Measurements from ENCODE around the gene FGD6. TPM values are rescaled to one million over a fixed set of nuclear protein-coding genes. Genes with fewer than 3 reads are reported as not detected.

FGD6 gene
- polyA plus RNA-seq, 2 of the 4 experiments (the other 2 are of a cell fraction): 15.5 to 48.0 TPM

GRCh38 chr12:95088379-95088778 is 128.9 kb downstream of the FGD6 start:
- Histone ChIP-seq H3K4me2 (no peak overlapping the region), H3K4me3 (no peak overlapping the region), H3K9me3 (no peaks in the 10 kb centered on the region), H3K4me1 (peaks cover 27% of the 10 kb centered on the region), H3K27ac (no peak overlapping the region)
- TF ChIP-seq, protein P1, sequence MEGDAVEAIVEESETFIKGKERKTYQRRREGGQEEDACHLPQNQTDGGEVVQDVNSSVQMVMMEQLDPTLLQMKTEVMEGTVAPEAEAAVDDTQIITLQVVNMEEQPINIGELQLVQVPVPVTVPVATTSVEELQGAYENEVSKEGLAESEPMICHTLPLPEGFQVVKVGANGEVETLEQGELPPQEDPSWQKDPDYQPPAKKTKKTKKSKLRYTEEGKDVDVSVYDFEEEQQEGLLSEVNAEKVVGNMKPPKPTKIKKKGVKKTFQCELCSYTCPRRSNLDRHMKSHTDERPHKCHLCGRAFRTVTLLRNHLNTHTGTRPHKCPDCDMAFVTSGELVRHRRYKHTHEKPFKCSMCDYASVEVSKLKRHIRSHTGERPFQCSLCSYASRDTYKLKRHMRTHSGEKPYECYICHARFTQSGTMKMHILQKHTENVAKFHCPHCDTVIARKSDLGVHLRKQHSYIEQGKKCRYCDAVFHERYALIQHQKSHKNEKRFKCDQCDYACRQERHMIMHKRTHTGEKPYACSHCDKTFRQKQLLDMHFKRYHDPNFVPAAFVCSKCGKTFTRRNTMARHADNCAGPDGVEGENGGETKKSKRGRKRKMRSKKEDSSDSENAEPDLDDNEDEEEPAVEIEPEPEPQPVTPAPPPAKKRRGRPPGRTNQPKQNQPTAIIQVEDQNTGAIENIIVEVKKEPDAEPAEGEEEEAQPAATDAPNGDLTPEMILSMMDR (IDR thresholded peaks at IDR 0.05): no peak
- TF ChIP-seq HOXA7 (CRISPR knock-in tag; IDR thresholded peaks at IDR 0.05) (no peak), CHD4 (IDR thresholded peaks at IDR 0.05; ENCODE audit: borderline replicate concordance) (no peak), HOXB5 (CRISPR knock-in tag; IDR thresholded peaks at IDR 0.05) (no peak), RNF2 (IDR thresholded peaks at IDR 0.05; ENCODE audit: borderline replicate concordance, low read depth) (no peak), ATOH8 (CRISPR knock-in tag; IDR thresholded peaks at IDR 0.05; ENCODE audit: low read depth) (no peak), POLR2AphosphoS2 (conservative IDR thresholded peaks at IDR 0.05; ENCODE audit: low read length) (no peak), MAZ (IDR thresholded peaks at IDR 0.05; ENCODE audit: borderline replicate concordance, low read depth, low read length) (no peak), EHMT2 (IDR thresholded peaks at IDR 0.05; ENCODE audit: low read depth) (no peak), HOXB13 (CRISPR knock-in tag; IDR thresholded peaks at IDR 0.05; ENCODE audit: low read depth) (no peak), FOSL2 (IDR thresholded peaks at IDR 0.05) (no peak), FOSL2 (CRISPR knock-in tag; IDR thresholded peaks at IDR 0.05) (no peak), PHF8 (IDR thresholded peaks at IDR 0.05; ENCODE audit: borderline replicate concordance, low read depth) (no peak), MYC (IDR thresholded peaks at IDR 0.05; ENCODE audit: borderline replicate concordance, low read length) (no peak), HMGXB4 (CRISPR knock-in tag; IDR thresholded peaks at IDR 0.05; ENCODE audit: borderline replicate concordance) (no peak), RFX5 (IDR thresholded peaks at IDR 0.05) (no peak), CEBPB (IDR thresholded peaks at IDR 0.05) (no peak), KDM1A (IDR thresholded peaks at IDR 0.05; ENCODE audit: low read depth) (no peak)
- ChIA-PET POLR2A (no interaction called here), CTCF (no interaction called here)
- DNase-seq (ENCODE audit: low read depth in 1 of 2, low spot score in 1 of 2): no peak
- 93% methylated on average over 3 of the region's 3 CpGs for WGBS (ENCODE audit: missing lambda C conversion rate)
- no peak for FAIRE-seq
- no peak for ATAC-seq

GRCh38 chr12:95085612-95086011 is 131.7 kb downstream of the FGD6 start:
- POLR2A ChIA-PET: no interaction called here
- DNase-seq (ENCODE audit: low read depth in 1 of 2, low spot score in 1 of 2) (no peak), FAIRE-seq (no peak), ATAC-seq (no peak)
- H3K27ac ChIP-seq: no peak overlapping the region
- H3K4me1 ChIP-seq: peaks cover 27% of the 10 kb centered on the region
- TF ChIP-seq ESRRA (IDR thresholded peaks at IDR 0.05; ENCODE audit: borderline replicate concordance, low read length) (no peak), GATA3 (IDR thresholded peaks at IDR 0.05; ENCODE audit: borderline replicate concordance) (peak; percentile 24; the same call in 1 of the 2 replicates), KDM5A (IDR thresholded peaks at IDR 0.05) (no peak), RARB (CRISPR knock-in tag; IDR thresholded peaks at IDR 0.05) (no peak), EP300 (IDR thresholded peaks at IDR 0.05) (no peak), CHD2 (IDR thresholded peaks at IDR 0.05; ENCODE audit: low read length, partially characterized antibody) (no peak), RCOR1 (IDR thresholded peaks at IDR 0.05; ENCODE audit: low read depth, low read length) (no peak)
- TF ChIP-seq, protein P1 (IDR thresholded peaks at IDR 0.05): no peak
- H3K4me2 ChIP-seq: no peak overlapping the region
- H3K9me3 ChIP-seq: no peaks in the 10 kb centered on the region
- no peak overlapping the region for H3K4me3 ChIP-seq
- CTCF ChIA-PET: interaction anchor here (1.8 to 2.7 kb wide), 2 partner anchors 12 to 14 kb away, joined by 4 to 16 read pairs; partner anchors contain the start of gene NR2C1
